Type B pancreatic cell (in vitro differentiated cells): ENCODE results near the gene LIPE. TPM values are rescaled to one million over a fixed set of nuclear protein-coding genes. Genes with fewer than 3 reads are reported as not detected.
A peak's percentile ranks its signal among the peaks of the same experiment; 100 is the strongest.
"Not testable (repeated sequence)": the region's sequence is repeated elsewhere in the genome, so short reads cannot be mapped to it uniquely, and the experiment has no call there.

ENCODE experiments used
- DNase-seq: peaks from one replicate; pipeline ENCODE4 v3.0.0; 2021; ENCODE audit warnings: mixed read lengths; ENCODE audit not compliant: unreplicated experiment; ENCODE audit errors: extremely low spot score
- H3K27ac Mint-ChIP-seq: 2 replicates; pipeline ENCODE4 v1.8.0; 2021; ENCODE audit warnings: mild to moderate bottlenecking, mixed read lengths
- H3K27me3 Mint-ChIP-seq: 2 replicates; pipeline ENCODE4 v1.8.0; 2021; ENCODE audit warnings: mixed read lengths
- H3K36me3 Mint-ChIP-seq: 2 replicates; pipeline ENCODE4 v1.8.0; 2021; ENCODE audit warnings: mixed read lengths
- H3K4me1 Mint-ChIP-seq: one replicate; pipeline ENCODE4 v1.8.0; 2021; ENCODE audit warnings: mixed read lengths; ENCODE audit not compliant: unreplicated experiment
- H3K4me3 Mint-ChIP-seq: 2 replicates; pipeline ENCODE4 v1.8.0; 2021; ENCODE audit warnings: mild to moderate bottlenecking, mixed read lengths
- H3K9me3 Mint-ChIP-seq: 2 replicates; pipeline ENCODE4 v1.8.0; 2021; ENCODE audit warnings: mixed read lengths
- total RNA-seq: library from RNA; stranded (reverse); gene quantifications from 2 replicates; pipeline ENCODE4 v1.2.1, GENCODE V29; 2021; ENCODE audit warnings: low replicate concordance
- TF ChIP-seq, protein P1 (sequence below): fragments of 200-600 bp; sonication (generic); conservative IDR thresholded peaks from 2 replicates; pipeline ENCODE4 v1.5.0; 2021; ENCODE audit warnings: antibody characterized with exemption, mild to moderate bottlenecking

LIPE gene
- total RNA-seq, 1 donor from 2014 or later: 17.9 TPM

DNA sequence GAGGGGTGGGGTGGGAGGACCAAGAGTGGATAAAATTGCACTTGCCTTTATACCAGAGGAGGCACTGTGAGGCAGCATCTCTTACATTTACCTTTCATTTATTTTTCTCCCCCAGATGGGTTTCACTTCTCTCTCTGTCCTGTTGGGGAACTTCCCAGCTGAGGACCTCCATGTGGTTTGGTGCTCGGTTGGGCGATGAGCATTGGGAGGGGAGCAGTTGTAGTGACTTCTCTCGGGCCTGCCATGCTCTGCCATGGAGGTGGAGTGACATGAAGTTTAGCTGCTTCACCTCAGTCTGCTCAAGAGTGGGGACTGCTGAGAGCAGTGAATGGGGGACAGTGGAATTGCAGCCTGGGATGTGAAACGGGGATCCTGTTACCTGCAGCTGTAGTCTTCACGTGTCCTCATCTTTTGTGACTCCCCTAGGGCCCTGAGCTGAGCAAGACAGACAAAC lies 38.7 kb upstream of the LIPE start:
- Mint-ChIP-seq H3K4me3 (no peak overlapping the region), H3K27me3 (no peaks in the 10 kb centered on the region), H3K27ac (no peak overlapping the region), H3K9me3 (no peaks in the 10 kb centered on the region), H3K36me3 (no peaks in the 10 kb centered on the region), H3K4me1 (peaks cover 22% of the 10 kb centered on the region)
- TF ChIP-seq, protein P1, sequence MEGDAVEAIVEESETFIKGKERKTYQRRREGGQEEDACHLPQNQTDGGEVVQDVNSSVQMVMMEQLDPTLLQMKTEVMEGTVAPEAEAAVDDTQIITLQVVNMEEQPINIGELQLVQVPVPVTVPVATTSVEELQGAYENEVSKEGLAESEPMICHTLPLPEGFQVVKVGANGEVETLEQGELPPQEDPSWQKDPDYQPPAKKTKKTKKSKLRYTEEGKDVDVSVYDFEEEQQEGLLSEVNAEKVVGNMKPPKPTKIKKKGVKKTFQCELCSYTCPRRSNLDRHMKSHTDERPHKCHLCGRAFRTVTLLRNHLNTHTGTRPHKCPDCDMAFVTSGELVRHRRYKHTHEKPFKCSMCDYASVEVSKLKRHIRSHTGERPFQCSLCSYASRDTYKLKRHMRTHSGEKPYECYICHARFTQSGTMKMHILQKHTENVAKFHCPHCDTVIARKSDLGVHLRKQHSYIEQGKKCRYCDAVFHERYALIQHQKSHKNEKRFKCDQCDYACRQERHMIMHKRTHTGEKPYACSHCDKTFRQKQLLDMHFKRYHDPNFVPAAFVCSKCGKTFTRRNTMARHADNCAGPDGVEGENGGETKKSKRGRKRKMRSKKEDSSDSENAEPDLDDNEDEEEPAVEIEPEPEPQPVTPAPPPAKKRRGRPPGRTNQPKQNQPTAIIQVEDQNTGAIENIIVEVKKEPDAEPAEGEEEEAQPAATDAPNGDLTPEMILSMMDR: no peak
- no peak for DNase-seq

DNA sequence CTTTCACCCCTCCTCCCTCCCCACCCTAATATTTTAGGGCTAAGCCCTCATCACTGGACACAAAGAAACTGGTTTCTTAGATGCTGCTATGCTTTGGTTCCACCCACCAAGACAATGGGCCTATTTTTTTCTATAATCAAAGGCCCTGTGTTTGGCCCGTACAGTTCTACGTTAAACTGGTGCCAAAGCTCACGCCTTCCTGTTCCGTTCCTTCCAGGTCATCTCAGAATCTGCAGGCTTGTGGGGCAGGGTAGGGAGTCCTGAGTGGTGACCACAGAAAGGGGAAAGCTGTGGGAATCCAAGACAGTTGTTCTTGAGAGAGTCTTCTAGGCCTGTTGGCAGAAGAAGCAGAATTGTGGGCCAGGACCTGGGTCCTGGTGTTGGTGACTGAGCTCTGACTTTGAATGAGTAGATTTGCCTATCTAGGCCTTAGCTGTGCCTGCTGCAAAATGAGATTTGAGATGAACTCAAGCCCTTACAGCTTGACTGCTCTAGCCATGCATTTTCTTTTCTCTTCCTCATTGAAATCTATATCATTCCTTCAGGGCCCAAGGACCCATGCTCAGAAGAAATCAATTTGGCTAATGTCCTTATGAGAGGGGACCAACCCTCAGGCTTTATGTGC lies 34.6 kb upstream of the LIPE start:
- no peaks in the 10 kb centered on the region for H3K36me3 Mint-ChIP-seq
- DNase-seq: no peak
- H3K4me3 Mint-ChIP-seq: no peak overlapping the region
- H3K4me1 Mint-ChIP-seq: peaks cover 10% of the 10 kb centered on the region
- H3K9me3 Mint-ChIP-seq: no peaks in the 10 kb centered on the region
- no peaks in the 10 kb centered on the region for H3K27me3 Mint-ChIP-seq
- no peak overlapping the region for H3K27ac Mint-ChIP-seq
- TF ChIP-seq, protein P1: no peak

DNA sequence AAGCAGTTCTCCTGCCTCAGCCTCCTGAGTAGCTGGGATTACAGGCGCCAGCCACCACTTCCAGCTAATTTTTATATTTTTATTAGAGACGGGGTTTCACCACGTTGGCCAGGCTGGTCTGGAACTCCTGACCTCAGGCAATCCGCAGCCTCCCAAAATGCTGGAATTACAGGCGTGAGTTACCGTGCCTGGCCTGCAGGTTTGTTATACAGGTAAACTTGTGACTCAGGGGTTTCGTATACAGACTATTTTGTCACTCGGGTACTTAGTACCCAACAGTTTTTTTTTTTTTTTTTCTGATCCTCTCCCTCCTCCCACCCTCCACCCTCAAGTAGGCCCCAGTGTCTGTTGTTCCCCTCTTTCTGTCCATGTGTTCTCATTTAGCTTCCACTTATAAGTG lies 34.0 kb upstream of the LIPE start:
- H3K36me3 Mint-ChIP-seq, H3K27me3 Mint-ChIP-seq, H3K9me3 Mint-ChIP-seq, DNase-seq, H3K27ac Mint-ChIP-seq, H3K4me3 Mint-ChIP-seq, H3K4me1 Mint-ChIP-seq: not testable (repeated sequence)
- TF ChIP-seq, protein P1: peak; percentile 7

DNA sequence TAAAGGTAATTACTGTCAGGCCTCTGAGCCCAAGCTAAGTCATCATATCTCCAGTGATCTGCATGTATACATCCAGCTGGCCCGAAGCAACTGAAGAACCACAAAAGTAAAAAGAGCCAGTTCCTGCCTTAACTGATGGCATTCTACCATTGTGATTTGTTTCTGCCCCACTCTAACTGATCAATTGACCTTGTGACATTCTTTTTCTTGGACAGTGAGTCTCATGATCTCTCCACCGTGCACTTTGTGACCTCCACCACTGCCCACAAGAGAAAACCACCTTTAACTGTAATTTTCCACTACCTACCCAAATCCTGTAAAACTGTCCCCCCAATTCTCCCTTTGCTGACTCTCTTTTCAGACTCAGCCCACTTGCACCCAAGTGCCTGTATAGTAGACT lies 32.7 kb upstream of the LIPE start:
- no peaks in the 10 kb centered on the region for H3K27me3 Mint-ChIP-seq
- H3K27ac Mint-ChIP-seq: no peak overlapping the region
- H3K4me3 Mint-ChIP-seq: no peak overlapping the region
- TF ChIP-seq, protein P1: no peak
- no peaks in the 10 kb centered on the region for H3K9me3 Mint-ChIP-seq
- no peaks in the 10 kb centered on the region for H3K36me3 Mint-ChIP-seq
- H3K4me1 Mint-ChIP-seq: no peaks in the 10 kb centered on the region
- no peak for DNase-seq

DNA sequence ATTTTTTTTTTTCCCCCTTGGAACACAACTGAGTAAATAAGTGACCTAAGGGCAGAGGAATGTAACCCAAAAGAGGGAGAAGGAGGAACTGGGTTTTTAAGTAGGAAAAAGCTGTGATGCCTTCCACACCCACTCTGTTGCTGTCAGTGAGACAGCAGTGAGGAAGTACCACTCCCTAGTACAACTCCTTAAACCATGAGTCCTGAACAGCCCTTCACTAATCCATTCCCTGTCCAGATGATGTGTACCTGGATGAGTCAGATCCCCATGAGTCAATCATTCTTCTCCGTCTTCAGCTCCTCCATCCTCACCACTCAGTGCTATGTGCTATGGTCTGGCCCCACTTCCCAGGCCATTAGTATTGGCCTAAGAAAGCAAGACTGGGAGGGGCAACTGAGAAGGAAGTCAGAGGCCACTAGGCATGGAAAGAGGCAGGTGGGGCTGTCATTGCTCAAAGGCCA lies 28.5 kb upstream of the LIPE start:
- Mint-ChIP-seq H3K27ac (peak overlapping the region; percentile 75), H3K27me3 (no peaks in the 10 kb centered on the region), H3K9me3 (no peaks in the 10 kb centered on the region), H3K4me1 (no peaks in the 10 kb centered on the region), H3K36me3 (no peaks in the 10 kb centered on the region), H3K4me3 (no peak overlapping the region)
- TF ChIP-seq, protein P1: no peak
- no peak for DNase-seq
